DLD1 (cell line): ENCODE results near the gene KIAA0232.

Source experiments
- in situ Hi-C: cut with HindIII; loops from 2 replicates; pipeline ENCODE4 v1.10.0; 2017; ENCODE audit warnings: low sequenced_read_pairs

The KIAA0232 gene

DNA sequence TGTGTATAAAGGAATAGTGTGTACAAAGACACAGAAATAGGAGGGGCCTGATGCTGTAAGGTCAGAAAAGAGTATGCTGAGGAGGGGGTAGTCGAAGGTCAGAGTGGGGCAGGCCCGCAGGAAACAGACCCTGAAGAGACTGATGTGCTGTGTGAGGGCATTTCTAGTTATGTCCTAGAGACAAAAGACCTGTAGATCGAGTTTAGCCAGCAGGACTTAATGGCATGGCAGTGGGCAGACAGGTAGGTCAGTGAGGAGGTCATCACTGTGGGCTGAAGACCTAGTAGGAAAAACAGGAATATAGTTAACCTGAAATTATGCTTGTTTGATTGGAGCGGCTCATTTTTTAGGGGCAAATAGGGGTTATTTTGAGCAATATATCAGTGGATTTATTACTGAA is 57.1 kb downstream of the KIAA0232 start:
- in situ Hi-C loops, result no loop called here

DNA sequence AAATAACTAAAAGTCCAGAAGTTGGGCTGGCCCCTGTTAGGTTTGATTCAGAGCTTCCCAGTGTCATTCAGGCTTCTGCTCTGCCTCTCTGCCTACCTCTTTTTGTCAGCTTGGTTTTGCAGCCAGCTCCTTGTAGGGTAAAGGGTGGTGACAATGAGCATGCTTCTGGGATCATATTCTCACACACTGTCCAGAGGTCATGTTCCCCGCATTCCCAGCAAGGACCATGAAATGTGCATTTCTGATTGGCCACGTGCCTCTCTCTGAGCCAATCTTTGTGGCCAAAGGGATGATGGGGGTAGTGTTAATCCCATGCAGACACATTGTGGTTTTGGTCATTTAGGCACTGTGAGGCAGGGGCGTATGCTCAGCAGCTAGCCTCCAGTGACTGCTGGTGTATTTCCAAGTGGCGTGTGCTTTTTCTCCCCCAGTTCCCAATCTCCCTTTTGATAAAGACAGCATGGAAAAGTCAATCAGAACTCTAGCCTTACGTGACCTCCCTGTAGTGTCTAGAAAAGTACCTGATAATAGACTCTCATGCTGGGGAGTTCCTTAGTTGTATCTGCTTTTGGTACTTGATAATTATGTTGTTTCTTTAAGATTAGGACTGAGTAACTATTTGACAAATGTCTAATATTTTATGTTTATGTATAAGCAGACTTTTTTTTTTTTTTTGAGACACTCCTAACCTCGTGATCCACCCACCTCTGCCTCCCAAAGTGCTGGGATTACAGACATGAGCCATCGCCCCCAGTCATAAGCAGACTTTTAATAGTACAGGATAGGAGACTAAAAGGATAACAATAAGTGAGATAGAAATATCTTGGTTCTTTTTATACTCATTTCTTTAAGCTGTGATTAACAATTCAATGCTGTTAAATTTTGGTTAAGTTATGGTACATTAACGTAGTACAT is 57.8 kb downstream of the KIAA0232 start:
- in situ Hi-C loops, result no loop called here

DNA sequence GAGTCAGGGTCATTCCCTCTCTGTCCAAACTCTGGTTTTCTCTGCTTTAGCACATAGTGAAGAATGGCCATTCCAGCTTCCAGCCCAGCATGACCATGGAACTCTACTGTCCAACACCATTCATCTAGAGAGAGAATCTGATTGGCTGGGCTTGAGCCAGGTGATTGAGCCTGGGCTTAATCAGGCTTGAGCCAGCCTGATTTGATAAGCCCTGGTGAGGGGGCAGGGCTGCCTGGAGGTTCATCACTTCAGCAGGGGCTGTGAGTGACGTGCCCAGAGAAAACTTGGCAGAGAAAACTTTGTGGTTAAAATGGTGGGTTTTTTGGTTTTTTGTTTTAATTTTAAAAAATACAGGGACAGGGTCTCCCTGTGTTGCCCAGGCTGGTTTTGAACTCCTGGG is 62.5 kb downstream of the KIAA0232 start:
- in situ Hi-C loops, result no loop called here

DNA sequence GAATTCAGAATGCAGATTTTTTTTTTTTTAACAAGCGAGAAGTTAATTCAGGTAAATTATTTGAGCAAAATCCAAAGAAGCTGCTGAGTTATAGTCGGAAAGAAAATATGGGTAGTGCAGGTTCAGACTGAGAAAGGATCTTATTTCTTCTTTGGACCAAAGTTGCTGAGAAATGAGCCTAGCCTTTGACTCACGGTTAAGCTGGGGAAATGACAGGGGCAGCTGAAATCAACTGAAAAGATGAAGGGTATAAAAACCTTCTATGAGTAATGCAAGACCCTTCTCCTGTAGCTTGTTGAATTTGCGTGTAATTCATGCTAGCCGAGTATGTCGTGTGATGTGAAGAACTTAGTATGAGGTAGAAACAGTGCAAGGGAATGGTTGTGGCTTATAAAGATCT is 63.0 kb downstream of the KIAA0232 start:
- in situ Hi-C loops, result no loop called here

DNA sequence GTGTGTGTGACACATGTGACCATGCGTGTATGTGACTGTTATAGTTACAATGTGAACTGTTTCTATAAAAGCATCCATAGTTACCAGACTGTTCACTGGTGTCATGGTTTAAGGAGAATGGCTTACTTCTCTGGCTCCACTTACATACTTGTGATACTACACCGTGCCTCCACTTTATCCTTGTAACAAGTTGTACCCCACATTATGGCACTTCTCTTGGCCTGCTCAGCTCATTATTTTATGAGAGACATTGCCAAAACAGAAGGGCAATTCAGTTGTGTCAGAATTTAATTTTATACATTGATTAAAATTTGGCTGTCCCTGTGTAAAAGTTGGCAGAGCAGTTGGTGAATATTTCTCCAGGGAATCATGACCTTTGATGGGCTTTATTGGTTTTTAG is 64.7 kb downstream of the KIAA0232 start:
- in situ Hi-C loops, result no loop called here

DNA sequence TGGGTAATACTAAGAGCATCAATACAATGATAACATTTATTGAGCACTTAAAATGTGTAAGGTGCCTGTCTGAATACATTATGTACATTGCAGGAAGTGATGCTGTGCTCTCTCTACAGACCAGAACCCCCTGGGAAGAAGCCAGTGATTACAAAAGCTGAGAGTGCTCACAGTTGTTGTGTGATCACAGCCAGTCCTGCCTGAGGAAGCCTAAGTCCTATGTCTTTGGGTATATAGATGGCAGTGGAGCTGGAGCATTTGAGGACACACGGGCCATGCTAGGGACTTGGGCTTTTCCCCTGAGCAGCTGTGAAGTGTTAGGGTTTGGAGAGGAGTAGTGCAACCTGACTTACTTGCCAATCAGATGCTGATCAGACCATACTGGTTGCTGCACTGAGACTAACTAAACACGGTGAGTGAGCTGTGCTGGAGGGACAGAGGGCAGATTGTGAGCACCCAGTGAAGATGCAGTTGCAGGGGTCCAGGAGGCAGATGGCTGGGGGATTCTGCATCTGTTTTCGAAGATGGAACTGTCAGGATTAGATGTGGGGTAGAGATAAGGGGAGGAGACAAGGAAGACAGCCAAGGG is 66.3 kb downstream of the KIAA0232 start:
- in situ Hi-C loops, result no loop called here

DNA sequence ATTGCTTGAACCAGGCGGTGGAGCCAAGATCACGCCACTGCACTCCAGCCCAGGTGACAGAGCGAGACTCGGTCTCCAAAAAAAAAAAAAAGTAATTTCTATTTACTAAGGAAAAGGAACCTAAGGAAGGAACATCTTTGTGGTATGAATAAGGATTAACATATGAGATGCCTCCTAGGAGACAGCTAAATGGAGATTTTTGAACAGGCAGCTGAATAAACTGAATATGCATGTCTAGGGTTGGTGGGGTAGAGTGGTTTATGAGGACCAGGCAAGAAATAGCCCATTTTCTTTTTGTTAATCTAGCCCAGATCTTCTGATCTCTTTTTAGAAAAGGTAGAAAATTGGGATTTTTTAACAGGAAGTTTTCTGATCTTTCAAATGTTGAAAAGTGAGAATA is 67.2 kb downstream of the KIAA0232 start:
- in situ Hi-C loops, result no loop called here

DNA sequence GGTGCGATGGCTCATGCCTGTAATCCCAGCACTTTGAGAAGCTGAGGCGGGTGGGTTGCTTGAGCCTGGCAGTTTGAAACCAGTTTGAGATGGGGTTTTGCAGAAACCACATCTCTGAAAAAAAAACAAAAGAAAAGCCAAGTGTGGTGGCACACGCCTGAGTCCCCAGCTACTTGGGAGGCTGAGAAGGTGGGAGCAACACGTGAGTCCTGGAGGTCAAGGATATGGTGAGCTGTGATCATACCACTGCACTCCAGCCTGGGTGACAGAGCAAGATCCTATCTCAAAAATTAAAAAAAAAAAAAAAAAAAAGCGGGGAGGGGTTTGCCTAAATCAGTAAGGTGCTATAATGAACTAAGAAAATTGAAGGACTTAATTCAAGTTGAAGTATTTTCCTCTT is 68.9 kb downstream of the KIAA0232 start:
- in situ Hi-C loops, result no loop called here

DNA sequence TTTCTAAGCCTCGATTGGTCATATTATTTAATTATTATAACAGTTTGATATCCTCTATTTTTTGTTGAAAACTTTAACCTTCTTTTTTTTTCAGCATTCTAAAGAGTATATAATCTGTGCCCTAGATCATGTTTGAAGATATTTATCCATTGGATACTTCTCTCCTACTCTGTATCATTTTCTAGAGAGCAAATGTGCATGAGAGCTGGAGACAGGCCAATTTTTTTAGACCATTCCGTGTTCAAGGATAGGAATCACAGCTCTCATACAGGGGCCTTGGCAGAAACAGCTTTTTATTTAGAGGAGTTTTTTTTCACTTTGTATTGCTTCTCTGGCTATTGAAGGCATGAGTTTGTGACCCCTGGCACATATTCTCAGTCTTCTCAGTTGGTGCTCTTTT is 69.4 kb downstream of the KIAA0232 start:
- in situ Hi-C loops, result no loop called here

GRCh38 chr4:6852582-6852981 is 70.1 kb downstream of the KIAA0232 start:
- in situ Hi-C loops, result no loop called here

DNA sequence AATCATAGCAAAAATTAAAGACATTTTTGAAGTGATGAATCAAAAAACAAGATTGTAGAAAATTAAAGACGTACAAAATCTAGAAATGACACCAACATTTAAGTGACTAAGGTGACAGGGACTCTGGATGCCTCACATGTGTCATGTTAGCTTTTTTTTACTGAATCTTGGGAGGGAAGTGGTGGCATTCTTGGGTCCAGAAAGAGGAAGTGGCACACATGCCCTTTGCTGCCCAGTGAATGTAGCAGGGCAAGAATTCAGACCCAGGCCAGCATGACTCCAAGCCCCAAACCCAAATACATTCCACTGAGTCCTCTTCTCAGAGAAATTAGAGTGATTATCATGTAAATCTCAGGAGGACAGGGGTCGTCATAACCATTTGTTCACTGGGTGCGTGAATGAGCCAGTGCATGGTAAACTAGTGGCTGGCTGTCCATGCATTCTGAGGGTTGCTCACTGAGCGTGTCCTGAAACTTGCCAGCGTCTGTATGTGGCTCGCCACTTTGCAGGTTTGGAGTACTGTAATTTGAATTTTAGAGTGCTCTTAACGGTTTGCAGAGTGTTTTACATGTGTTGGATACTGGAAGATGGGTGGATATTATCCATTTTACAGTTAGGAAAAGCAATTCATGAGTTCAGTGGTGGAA is 71.7 kb downstream of the KIAA0232 start:
- in situ Hi-C loops, result no loop called here

GRCh38 chr4:6855692-6856297 is 73.3 kb downstream of the KIAA0232 start:
- in situ Hi-C loops, result no loop called here

DNA sequence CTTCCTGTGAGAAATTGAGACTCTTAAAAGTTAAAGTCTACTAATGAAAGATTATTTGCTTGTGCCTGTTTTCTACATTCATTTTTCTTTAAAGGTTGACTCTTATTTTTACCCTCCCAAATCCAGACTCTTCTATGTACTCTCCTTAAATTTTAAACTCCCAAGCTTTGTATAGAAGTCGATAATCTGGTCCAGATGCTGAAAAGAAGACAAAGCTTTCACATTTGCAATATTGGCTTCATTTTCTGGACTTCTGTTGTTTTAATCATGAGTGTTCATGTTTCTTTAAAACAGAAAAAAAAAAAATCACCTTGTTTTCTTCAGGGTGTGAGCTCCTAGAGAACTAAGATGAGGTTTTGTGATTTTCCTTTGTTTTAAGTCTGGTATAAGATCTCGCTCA is 73.9 kb downstream of the KIAA0232 start:
- in situ Hi-C loops, result no loop called here

- in situ Hi-C loops, result no loop called here
These were observed 74.7 kb downstream of the KIAA0232 start for GRCh38 chr4:6857009-6857882.

- in situ Hi-C loops, result no loop called here
These were observed 76.5 kb downstream of the KIAA0232 start for GRCh38 chr4:6858997-6859396.

GRCh38 chr4:6859543-6859942 is 77.0 kb downstream of the KIAA0232 start:
- in situ Hi-C loops, result no loop called here

- in situ Hi-C loops, result no loop called here
These were observed 85.9 kb downstream of the KIAA0232 start for GRCh38 chr4:6868386-6868785.

- in situ Hi-C loops, result loop anchor here (5.0 kb wide), 1 partner anchor 103 kb away; no protein-coding TSS in a partner anchor
These were observed 87.4 kb downstream of the KIAA0232 start for GRCh38 chr4:6869944-6870343.

- in situ Hi-C loops, result loop anchor here (5.0 kb wide), 1 partner anchor 106 kb away; no protein-coding TSS in a partner anchor
These were observed 90.8 kb downstream of the KIAA0232 start for GRCh38 chr4:6873291-6873690.

DNA sequence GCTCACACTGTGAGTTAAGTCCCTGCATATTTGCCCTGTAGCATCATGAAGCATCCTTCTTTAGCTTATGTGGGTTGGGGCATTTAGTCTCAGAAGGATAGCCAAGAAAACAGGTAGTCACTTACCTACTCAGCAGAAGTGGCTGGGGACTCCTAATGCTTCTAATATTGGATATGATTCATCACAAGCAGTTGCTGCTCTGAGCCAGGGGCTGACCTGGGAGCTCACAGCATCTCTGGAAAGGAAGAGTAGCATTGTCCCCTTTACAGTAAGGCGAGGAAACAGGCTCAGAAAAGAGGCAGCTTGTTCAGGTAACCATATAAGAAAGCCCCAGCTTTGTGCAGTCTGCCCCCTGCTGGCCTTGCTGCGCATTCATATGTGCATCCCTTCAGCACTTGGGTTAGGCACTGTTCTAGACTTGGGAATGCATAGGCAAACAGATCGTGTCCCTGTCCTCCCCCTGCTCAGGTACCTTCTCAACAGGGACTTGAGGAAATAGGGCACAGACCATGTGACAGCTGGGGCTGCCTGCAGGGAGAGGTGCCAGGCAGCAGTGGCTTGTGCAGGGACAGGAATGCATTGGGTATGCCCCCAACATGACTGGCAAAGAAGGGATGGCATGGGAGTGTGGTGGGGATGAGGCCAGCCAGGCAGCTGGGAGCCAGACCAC is 91.4 kb downstream of the KIAA0232 start:
- in situ Hi-C loops, result loop anchor here (5.0 kb wide), 1 partner anchor 107 kb away; no protein-coding TSS in a partner anchor
